Activated CD4-positive, alpha-beta T cell treated with anti-CD3 and anti-CD28 coated beads for 36 hours (primary cell): ENCODE results near the gene KCNK15. TPM values are rescaled to one million over a fixed set of nuclear protein-coding genes. Genes with fewer than 3 reads are reported as not detected.

Experiments used
- ATAC-seq: fragments of 200-7000 bp; cut with Tn5 transposase; one replicate; pipeline ENCODE4 v1.10.0; 2021; ENCODE audit warnings: mild to moderate bottlenecking, moderate library complexity
- CTCF ChIA-PET: fragments of 350-600 bp; sonication (Branson Sonifier 250); formaldehyde crosslinking; loops from one replicate; lab custom pipeline; 2021; ENCODE audit warnings: antibody characterized with exemption; lab: Charles Lee
- POLR2A ChIA-PET: fragments of 350-600 bp; sonication (Branson Sonifier 250); formaldehyde crosslinking; loops from one replicate; lab custom pipeline; 2021; ENCODE audit warnings: antibody characterized with exemption, inconsistent platforms; lab: Charles Lee
- DNase-seq: peaks from one replicate; pipeline ENCODE4 v3.0.0-alpha.2; 2020
- H3K27ac Mint-ChIP-seq: one replicate; pipeline ENCODE4 v1.8.0; 2021; ENCODE audit warnings: mixed read lengths
- H3K27me3 Mint-ChIP-seq: one replicate; pipeline ENCODE4 v1.8.0; 2021; ENCODE audit warnings: mixed read lengths
- H3K36me3 Mint-ChIP-seq: one replicate; pipeline ENCODE4 v1.8.0; 2021; ENCODE audit warnings: low read depth, mixed read lengths
- H3K4me1 Mint-ChIP-seq: one replicate; pipeline ENCODE4 v1.8.0; 2021; ENCODE audit warnings: mixed read lengths
- H3K4me3 Mint-ChIP-seq: one replicate; pipeline ENCODE4 v1.8.0; 2021; ENCODE audit warnings: mild to moderate bottlenecking, moderate library complexity, mixed read lengths
- H3K9me3 Mint-ChIP-seq: one replicate; pipeline ENCODE4 v1.8.0; 2021; ENCODE audit warnings: low read depth, mixed read lengths
- intact Hi-C, 2 experiments: fragments of 100-400 bp; cut with DNase I in 1 of 2; cut with micrococcal nuclease in 1 of 2; formaldehyde crosslinking; loops; one replicate each; pipeline versions ENCODE4 v1.14.2 to v1.15.1; 2022 to 2024; cut with DNase I, micrococcal nuclease
- total RNA-seq, 2 experiments: library from RNA; stranded (reverse); gene quantifications; one replicate each; pipeline ENCODE4 v1.2.3, GENCODE V29; 2021

KCNK15 gene
- total RNA-seq, 2 experiments from 2014 or later, result 1.1 to 1.4 TPM

DNA sequence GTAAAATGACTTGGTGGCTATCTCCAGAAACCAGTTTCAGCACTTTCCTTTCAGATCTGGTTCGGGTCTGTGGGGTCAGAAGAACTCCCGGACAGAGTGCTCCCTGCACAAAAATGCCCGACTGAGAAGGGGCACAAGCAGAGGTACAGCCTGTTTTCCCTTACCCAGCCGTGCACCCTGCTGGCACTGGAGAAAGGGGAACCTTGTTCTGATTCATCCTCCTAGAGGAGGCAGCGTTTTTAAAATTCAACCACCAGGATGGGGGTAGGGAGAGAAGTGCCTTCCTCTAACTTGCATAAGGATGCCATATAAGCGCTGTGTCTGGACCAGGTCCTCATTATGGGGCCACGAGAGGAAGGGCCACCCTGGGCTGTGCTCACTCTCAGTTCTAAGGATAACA lies 47.1 kb downstream of the KCNK15 start:
- no peak for DNase-seq
- POLR2A ChIA-PET, result no interaction called here
- Mint-ChIP-seq H3K27ac (no peak overlapping the region), H3K27me3 (peaks cover 9% of the 10 kb centered on the region), H3K4me3 (no peak overlapping the region), H3K4me1 (no peaks in the 10 kb centered on the region), H3K36me3 (no peaks in the 10 kb centered on the region), H3K9me3 (no peaks in the 10 kb centered on the region)
- CTCF ChIA-PET, result no interaction called here
- ATAC-seq, result no peak
- intact Hi-C loops, result no loop called here

DNA sequence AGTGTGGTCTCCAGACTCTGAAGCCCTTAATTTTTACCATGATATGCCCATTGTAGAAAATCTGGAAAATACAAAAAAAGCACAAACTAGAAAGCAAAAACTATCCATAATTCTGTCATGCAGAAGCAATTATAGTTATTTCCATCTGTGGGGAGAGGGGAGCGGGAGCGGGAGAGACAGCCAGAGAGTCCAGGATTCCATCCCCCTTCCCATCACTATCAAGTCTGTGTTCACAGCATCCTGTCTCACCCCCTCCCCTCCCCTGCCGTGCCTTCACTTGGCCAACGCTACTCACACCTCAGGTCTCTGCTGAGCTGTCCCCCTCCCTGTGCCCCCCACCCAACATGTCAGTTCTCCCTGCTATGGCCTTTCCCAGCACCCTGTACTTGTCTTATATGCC lies 50.2 kb downstream of the KCNK15 start:
- POLR2A ChIA-PET, result no interaction called here
- Mint-ChIP-seq H3K9me3 (no peaks in the 10 kb centered on the region), H3K4me3 (no peak overlapping the region), H3K27ac (no peak overlapping the region), H3K27me3 (peaks cover 4% of the 10 kb centered on the region), H3K36me3 (no peaks in the 10 kb centered on the region), H3K4me1 (no peaks in the 10 kb centered on the region)
- intact Hi-C loops, result no loop called here
- DNase-seq (no peak), ATAC-seq (no peak)
- CTCF ChIA-PET, result interaction anchor here (1.1 kb wide), 1 partner anchor 76 kb away, joined by 3 read pairs; no protein-coding TSS in a partner anchor

DNA sequence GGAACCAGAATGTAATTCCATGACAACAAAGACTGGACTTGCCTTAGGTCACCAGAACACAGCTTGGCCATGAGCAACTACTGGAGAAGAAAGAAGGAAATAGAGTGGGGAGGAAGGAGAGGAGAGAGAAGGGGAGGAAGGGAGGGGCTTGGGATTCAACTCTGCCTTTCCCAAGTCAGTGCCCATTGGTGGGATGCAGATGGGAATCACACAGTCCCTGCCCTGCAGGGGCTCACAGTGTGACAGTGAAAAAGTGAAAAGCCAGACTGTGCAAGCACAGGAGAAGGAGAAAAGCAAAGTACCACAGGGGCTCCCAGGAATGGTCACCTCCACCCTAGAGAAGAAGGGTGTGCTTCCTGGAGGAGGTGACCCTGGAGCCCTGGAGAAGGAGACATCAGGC lies 50.6 kb downstream of the KCNK15 start:
- DNase-seq, result no peak
- Mint-ChIP-seq H3K4me1 (no peaks in the 10 kb centered on the region), H3K27me3 (peaks cover 4% of the 10 kb centered on the region), H3K27ac (no peak overlapping the region), H3K9me3 (no peaks in the 10 kb centered on the region), H3K4me3 (no peak overlapping the region), H3K36me3 (no peaks in the 10 kb centered on the region)
- intact Hi-C loops, result no loop called here
- ChIA-PET POLR2A (no interaction called here), CTCF (interaction anchor here (1.1 kb wide), 1 partner anchor 76 kb away, joined by 3 read pairs; no protein-coding TSS in a partner anchor)
- no peak for ATAC-seq

DNA sequence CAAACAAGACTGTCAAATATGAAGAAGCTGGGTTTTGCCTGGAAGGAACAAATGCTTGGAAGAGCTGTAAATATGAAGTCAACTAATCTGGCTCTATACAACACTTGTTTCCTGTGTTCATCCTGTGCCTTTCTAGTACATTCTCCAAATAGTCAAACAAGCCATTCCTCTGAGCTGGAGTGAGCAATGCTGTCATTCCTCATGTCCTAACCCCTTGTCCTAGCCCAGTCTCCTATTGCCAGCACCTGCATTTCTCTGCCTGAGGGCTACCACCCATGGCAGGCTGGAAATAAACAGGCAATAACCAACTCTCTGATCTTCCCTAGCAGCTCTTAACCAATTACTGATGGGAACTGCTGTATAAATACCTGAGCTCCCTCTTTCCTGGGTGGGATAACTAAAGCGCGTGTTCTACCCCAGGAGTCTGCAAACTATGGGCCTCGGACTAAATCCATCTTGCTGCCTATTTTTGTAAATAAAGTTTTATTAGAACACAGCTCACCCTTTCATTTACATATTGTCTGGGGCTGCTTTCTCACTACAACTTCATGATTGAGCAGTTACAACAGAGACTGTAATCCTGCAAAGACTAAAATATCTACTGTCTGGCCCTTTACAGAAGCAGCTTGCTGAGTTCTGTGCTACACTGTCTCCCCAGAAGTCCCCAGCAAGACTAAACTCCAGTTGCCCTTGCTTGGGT lies 51.2 kb downstream of the KCNK15 start:
- intact Hi-C loops, result no loop called here
- Mint-ChIP-seq H3K4me3 (no peak overlapping the region), H3K27me3 (peaks cover 4% of the 10 kb centered on the region), H3K9me3 (no peaks in the 10 kb centered on the region), H3K36me3 (no peaks in the 10 kb centered on the region), H3K27ac (no peak overlapping the region), H3K4me1 (no peaks in the 10 kb centered on the region)
- POLR2A ChIA-PET, result no interaction called here
- DNase-seq, result no peak
- ATAC-seq, result no peak
- CTCF ChIA-PET, result interaction anchor here (1.1 kb wide), 1 partner anchor 75 kb away, joined by 3 read pairs; no protein-coding TSS in a partner anchor

DNA sequence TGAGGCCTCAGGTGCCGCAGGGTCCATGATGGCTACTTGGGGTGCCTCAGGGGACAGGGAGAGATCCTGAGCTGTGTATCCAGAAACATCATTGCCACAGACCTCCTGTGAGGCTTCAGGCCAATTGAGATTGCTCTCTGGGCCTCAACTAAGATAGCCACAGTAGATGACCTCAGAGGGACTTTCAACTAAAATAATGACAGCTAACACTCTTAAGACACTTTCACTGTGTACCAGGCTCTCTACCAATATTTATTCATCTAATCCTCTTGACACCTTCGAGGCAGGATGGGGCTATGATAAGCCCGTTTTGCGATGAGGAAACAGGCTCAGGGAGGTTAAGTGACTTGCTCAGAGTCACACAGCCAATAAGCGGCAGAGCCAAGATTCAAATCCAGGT lies 54.0 kb downstream of the KCNK15 start:
- H3K27ac Mint-ChIP-seq, result no peak overlapping the region
- ChIA-PET POLR2A (interaction anchor here (0.6 kb wide), 1 partner anchor 9 kb away, joined by 3 read pairs; no protein-coding TSS in a partner anchor), CTCF (interaction anchor here (0.7 to 2.0 kb wide), 5 partner anchors 15 to 149 kb away, joined by 3 to 6 read pairs (median 3); no protein-coding TSS in a partner anchor)
- intact Hi-C loops, result loop anchor here (1.0 to 5.0 kb wide), 2 partner anchors 68 kb away; no protein-coding TSS in a partner anchor
- peaks cover 12% of the 10 kb centered on the region for H3K27me3 Mint-ChIP-seq
- H3K4me1 Mint-ChIP-seq, result no peaks in the 10 kb centered on the region
- DNase-seq, result no peak
- H3K4me3 Mint-ChIP-seq, result no peak overlapping the region
- no peaks in the 10 kb centered on the region for H3K9me3 Mint-ChIP-seq
- no peaks in the 10 kb centered on the region for H3K36me3 Mint-ChIP-seq
- no peak for ATAC-seq

DNA sequence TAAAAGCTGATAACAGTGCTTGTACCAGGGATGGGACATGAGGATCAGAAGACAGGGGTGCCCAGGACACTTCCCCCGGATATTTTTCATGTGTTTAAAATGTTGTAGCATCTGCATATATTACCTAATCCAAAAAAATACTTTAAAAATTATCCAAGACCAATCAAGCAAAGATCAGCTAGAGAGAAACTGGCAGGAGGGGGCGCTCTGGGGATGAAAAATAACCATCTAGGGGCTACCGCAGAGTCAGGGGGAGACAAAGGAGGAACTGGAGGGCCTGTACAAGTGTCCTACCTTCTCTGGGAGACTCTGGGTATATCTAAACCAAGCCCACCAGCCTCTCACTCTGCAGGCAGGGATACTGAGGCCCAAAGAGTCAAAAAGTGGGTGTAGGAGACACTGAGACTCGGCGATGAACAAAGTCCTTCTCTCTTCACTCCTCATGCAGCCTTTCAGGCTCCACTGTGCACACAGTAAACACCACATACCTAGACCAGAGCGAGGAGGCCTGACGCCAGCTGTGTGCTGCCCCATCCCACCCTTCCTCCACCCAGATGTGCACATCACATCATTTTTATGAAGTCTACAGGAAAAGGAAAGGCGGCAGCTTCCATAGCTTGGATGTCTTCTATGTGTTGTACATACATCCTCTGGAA lies 54.9 kb downstream of the KCNK15 start:
- H3K4me1 Mint-ChIP-seq, result no peaks in the 10 kb centered on the region
- peaks cover 17% of the 10 kb centered on the region for H3K27me3 Mint-ChIP-seq
- H3K27ac Mint-ChIP-seq, result no peak overlapping the region
- CTCF ChIA-PET, result interaction anchor here (0.7 to 2.0 kb wide), 4 partner anchors 15 to 66 kb away, joined by 3 to 6 read pairs (median 4); no protein-coding TSS in a partner anchor
- H3K9me3 Mint-ChIP-seq, result no peaks in the 10 kb centered on the region
- POLR2A ChIA-PET, result interaction anchor here (0.6 kb wide), 1 partner anchor 10 kb away, joined by 3 read pairs; no protein-coding TSS in a partner anchor
- ATAC-seq (no peak), DNase-seq (peak; percentile 40)
- no peak overlapping the region for H3K4me3 Mint-ChIP-seq
- H3K36me3 Mint-ChIP-seq, result no peaks in the 10 kb centered on the region
- intact Hi-C loops, result loop anchor here (1.0 to 5.0 kb wide), 2 partner anchors 67 kb away; no protein-coding TSS in a partner anchor

Other genes with a start within 250 kb of the KCNK15 start
- 10 to 100 TPM; 51.9 to 58.5 TPM for gene SERINC3, start 223.8 kb upstream of the KCNK15 start, total RNA-seq
- 1 to 10 TPM; 4.5 to 4.6 TPM for gene PKIG, start 163.3 kb upstream of the KCNK15 start, total RNA-seq
- gene ADA, start 94.2 kb upstream of the KCNK15 start, total RNA-seq, result 10 to 100 TPM; 33.8 to 37.8 TPM
- not detected for gene CCN5, start 30.5 kb upstream of the KCNK15 start, total RNA-seq
- gene RIMS4, start 64.7 kb downstream of the KCNK15 start, total RNA-seq, result not detected
- 100 to 1,000 TPM; 273 to 326 TPM for gene YWHAB, start 139.8 kb downstream of the KCNK15 start, total RNA-seq
- gene PABPC1L, start 164.2 kb downstream of the KCNK15 start, total RNA-seq, result 10 to 100 TPM; 61.7 to 71.3 TPM
- 10 to 100 TPM; 56.5 to 61.2 TPM for gene TOMM34, start 214.5 kb downstream of the KCNK15 start, total RNA-seq
- 100 to 1,000 TPM; 156 to 164 TPM for gene STK4, start 220.6 kb downstream of the KCNK15 start, total RNA-seq